HG03196 (cell line): ENCODE results near the gene PAK5.
A peak's percentile ranks its signal among the peaks of the same experiment; 100 is the strongest.

Experiments used
- ATAC-seq: cut with Tn5 transposase; IDR thresholded peaks from one replicate; pipeline ENCODE4 v1.9.1; 2021; ENCODE audit not compliant: unreplicated experiment

Gene PAK5

DNA sequence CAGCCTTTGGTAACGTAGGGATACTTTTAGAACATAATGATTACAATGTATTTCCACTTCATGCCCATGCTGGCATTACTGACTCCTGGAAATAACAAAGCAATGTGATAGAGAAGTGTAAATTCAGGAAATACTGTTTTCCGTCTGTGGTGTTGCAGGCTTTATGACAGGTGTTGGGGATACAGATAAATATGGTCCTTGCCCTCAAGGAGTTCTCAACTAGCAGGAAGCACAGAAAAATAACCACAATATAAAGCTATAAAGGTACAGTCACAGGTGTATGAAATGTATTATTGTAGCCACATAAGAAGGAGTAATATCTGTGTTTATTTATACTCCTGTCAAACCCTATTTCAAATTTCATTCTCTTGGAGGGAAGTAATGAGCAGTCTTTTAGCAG lies 337.4 kb downstream of the PAK5 start:
- no peak for ATAC-seq

DNA sequence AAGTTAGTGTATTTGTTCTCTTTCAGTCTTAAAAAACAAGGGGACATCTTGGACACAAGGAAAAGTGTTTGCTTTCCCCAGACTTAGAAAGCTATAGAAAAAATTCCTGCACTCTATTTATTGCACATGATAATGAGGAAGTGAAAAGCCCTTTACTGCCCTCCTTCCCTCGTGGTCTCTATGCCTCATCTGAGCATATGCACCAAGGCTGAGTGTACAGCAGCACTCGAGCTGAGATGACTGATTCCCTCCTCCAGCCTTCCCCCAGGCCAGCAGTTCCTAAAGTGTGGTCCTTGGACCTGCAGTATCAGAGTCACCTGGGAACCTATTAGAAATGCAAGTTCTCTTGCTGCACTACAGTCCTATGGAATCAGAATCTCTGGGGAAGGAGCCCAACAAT lies 338.8 kb downstream of the PAK5 start:
- peak; percentile 56 for ATAC-seq

DNA sequence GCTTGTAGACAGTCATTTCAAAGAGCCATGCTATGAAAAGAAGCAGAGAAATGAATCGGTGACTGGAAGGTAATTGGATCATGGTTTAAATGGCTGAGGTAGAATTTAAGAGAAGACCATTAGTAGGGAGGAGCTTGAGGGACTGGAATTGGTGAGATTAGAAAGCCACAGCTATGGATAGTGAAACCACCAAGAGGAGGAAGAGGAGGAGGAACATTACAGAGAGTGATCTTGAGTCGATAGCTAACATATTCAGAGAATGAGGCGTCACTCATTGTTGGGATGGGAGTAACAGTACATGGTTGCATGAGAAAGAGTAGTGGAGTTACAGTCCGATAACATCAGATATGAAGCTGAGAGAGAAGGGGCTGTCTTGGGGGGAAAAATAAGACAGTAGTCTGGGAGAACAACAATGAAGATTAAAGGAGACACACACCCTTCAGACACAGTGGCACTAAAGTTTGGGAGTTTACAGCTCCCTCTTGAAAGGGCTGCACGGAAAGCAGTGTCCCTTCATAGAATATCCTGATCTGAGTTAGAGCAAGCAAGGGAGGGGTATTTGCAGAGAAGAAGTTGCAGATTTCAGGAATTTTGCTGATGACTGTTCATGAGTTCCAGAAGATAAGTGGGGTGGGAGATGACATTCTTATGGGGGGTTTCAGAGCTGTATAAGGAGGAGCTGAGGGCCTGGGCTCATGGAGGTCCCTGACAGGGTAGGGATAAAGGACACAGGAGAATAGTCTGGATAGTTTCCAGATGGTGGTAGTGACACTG lies 339.6 kb downstream of the PAK5 start:
- no peak for ATAC-seq

DNA sequence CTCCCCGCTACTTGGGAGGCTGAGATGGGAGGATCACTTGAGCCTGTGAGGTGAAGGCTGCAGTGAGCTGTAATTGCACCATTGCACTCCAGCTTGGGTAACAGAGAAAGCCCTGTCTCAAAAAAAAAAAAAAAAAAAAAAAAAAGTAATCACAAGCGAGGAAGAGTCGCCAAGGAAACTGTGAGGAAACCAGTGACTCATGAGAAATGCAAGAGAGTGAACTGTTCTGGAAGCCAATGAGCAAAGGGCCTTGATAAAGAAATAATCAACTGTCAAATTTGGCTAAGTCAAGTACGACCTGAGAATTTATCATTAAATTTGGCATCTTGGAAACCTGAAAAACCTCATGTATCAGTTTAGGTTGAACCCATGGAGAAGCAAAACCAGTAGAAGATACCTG lies 340.6 kb downstream of the PAK5 start:
- ATAC-seq = no peak

DNA sequence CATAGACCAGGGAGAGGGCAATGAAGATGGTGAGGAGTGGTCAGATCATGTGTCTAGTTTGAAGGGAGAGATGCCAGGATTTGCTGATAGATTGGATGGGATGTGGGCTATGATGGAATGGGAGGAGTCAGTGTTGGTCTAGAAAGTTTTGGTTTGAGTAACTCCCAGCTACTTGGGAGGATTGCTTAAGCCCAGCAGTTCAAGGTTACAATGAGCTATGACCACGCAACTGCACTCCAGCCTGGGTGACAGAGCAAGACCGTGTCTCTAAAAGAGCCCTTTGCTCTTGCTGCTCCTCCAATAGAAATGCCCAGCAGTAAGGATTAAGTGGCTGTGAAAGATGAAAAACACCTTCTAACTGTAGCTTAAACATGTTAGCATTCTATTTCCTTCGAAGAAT lies 342.7 kb downstream of the PAK5 start:
- ATAC-seq = no peak

DNA sequence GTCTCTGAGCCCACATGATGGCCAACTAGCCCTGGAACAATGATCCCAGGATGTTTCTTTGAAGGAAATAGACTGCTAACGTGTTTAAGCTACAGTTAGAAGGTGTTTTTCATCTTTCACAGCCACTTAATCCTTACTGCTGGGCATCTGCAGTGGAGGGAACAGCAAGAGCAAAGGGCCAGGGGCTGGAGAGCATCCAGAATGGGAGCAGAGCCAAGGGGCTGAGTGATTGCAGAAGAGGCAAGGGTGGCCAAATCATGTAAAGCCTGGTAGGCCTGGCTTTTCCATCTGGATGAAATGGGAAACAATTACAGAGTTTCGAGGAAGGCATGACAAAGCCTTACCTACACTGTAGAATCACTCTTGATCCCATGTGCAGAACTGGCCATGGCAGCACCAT lies 343.2 kb downstream of the PAK5 start:
- ATAC-seq = no peak

DNA sequence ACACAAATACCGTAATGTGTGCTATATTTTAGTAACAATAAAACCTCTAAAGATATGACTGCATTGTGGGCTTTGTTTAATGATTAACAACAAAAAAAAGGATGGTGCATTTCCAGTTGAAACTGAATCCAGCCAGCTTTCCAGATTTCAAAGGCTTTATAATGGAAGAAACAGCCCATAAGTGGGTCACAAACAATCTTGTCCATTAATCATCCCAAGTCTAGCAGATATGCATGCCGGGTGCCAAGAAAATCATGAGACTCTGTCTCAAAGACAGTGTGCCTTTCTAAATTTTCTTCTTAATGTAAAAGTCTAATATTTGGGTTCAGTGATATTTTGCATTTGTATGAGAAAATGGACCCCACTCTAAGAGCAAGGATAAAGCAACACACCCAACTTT lies 345.1 kb downstream of the PAK5 start:
- no peak for ATAC-seq

DNA sequence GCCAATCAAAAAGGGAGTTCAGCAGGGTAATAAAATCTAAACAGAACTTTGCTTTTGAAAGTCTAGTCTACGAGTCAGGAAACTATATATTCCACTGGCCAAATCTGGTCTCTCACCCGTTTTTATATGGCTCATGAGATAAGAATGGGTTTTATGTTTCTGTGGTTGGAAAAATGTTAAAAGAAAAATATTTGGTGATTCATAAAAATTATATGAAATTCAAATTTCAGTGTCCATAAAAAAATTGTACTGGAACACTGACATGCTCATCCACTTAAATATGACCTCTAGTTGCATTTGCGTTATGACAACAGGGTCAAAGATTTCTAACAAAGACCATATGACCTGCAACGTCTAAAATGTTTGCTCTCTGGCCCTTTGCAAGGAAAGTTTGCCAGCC lies 346.8 kb downstream of the PAK5 start:
- ATAC-seq = no peak

DNA sequence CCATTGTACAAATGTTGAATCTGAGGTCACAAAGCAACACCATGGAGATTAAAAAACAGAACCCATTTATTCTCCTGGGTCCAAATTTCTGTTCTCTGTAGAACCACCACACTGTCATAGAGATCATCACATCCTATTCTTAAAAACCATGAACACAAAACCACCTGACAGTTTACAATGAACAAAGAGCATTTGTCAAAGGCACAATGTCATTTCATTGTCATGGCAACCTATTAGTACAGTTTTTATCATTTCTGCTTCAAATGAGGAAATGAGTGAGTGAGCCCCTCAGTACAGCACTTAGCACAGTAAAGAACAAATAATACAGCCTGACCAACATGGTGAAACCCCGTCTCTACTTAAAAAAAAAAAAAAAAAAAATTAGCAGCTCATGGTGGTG lies 347.6 kb downstream of the PAK5 start:
- no peak for ATAC-seq

DNA sequence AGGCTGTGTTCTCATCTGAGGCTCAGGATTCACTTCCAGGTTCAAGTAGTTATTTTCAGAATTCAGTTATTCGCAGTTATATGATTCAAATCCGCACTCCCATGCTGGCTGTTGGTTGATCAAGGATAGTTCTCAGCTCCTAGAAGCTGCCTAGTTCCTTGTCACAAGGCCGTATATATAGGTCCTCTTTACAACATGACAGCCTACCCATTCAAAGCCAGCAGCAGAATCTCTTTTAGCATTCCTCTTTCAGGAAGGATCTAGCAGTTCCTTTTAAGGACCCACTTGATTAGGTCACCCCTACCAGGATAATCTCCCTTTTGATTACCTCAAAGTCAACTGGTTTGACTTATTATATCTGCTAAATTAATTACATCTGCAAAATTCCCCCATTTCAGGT lies 348.2 kb downstream of the PAK5 start:
- no peak for ATAC-seq

DNA sequence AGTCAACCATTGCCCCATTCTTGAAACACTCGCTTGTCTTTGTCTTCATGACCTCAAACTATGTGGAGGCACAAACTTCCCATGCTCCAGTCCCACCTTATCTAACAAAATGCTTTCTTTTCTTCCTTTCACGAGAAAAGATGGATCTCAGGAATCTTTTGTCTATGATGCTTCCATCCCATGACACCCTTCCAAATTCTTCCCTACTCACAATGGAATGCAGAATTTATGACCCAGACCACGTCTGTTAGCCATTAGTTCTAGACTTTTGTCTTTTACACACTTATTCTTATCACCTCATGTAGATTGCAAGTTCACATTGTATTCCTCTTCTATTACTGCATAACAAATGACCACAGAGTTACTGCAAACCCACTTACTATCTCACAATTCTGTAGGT lies 348.7 kb downstream of the PAK5 start:
- ATAC-seq = no peak

DNA sequence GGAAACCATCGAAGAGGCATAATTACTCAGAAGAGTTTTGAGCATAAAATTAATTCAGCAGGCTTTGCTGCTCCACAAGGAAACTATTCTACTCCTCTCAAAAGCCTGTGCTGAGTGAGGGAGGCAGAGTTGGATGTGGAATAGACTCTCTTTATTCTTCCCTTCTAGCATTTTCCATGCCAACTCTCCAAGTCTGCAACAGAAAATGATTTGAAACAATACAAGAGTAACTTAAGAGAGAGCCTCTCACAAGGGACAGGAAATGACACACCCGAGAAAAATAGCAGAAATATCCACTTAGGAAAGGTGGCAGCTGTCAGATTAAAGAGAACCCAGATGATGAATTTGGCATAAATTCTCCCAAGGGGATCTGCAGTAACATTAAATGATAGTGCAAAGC lies 350.8 kb downstream of the PAK5 start:
- ATAC-seq = no peak
